CD4-positive, alpha-beta T cell (primary cell): Measurements from ENCODE around the gene PDE3A. TPM values are rescaled to one million over a fixed set of nuclear protein-coding genes. Genes with fewer than 3 reads are reported as not detected.

ENCODE experiments used
- ATAC-seq: fragments of 200-7000 bp; cut with Tn5 transposase; one replicate; pipeline ENCODE4 v1.10.0; 2022; ENCODE audit warnings: mild to moderate bottlenecking; ENCODE audit not compliant: poor library complexity
- CTCF ChIA-PET: fragments of 350-600 bp; sonication (Branson Sonifier 250); formaldehyde crosslinking; loops from one replicate; lab custom pipeline; 2021; ENCODE audit warnings: antibody characterized with exemption, inconsistent platforms; lab: Charles Lee
- POLR2A ChIA-PET: fragments of 350-600 bp; sonication (Branson Sonifier 250); formaldehyde crosslinking; loops from one replicate; lab custom pipeline; 2021; ENCODE audit warnings: antibody characterized with exemption, inconsistent platforms; lab: Charles Lee
- DNase-seq, 14 experiments: peaks; one replicate each; pipeline ENCODE4 v3.0.0-alpha.2; 2013 to 2020; ENCODE audit warnings: mixed read lengths in 2 of 14
- H3K27ac ChIP-seq, 2 donors: one replicate each; pipeline versions ENCODE4 v1.5.1 to v1.7.0; 2013; ENCODE audit warnings: low read length in 2 of 2, low read depth in 1 of 2, mild to moderate bottlenecking in 1 of 2
- H3K27me3 ChIP-seq, 2 experiments: 1 replicate in 1 of 2; 2 replicates in 1 of 2; pipeline versions ENCODE4 v1.6.1 to v1.7.0; 2013; ENCODE audit warnings: low read length in 2 of 2, control low read depth in 1 of 2, mild to moderate bottlenecking in 1 of 2, moderate library complexity in 1 of 2; ENCODE audit not compliant: insufficient read depth in 2 of 2, control insufficient read depth in 1 of 2
- H3K36me3 ChIP-seq: one replicate; pipeline ENCODE4 v1.6.1; 2013; ENCODE audit warnings: low read length, control low read depth; ENCODE audit not compliant: insufficient read depth
- H3K4me1 ChIP-seq: one replicate; pipeline ENCODE4 v1.6.1; 2013; ENCODE audit warnings: low read length, control low read depth; ENCODE audit not compliant: insufficient read depth
- H3K4me3 ChIP-seq: one replicate; pipeline ENCODE4 v1.5.1; 2013; ENCODE audit warnings: mild to moderate bottlenecking, low read length, moderate library complexity
- H3K9me3 ChIP-seq, 2 experiments: 1 replicate in 1 of 2; 2 replicates in 1 of 2; pipeline versions ENCODE4 v1.6.1 to v1.7.0; 2013; ENCODE audit warnings: low read length in 2 of 2, mild to moderate bottlenecking in 2 of 2, control low read depth in 1 of 2, moderate library complexity in 1 of 2; ENCODE audit not compliant: control insufficient read depth in 1 of 2, insufficient read depth in 1 of 2
- H3K27ac Mint-ChIP-seq: one replicate; pipeline ENCODE4 v1.8.0; 2020; ENCODE audit warnings: mixed read lengths
- H3K27me3 Mint-ChIP-seq: one replicate; pipeline ENCODE4 v1.8.0; 2021; ENCODE audit warnings: mixed read lengths
- H3K36me3 Mint-ChIP-seq: one replicate; pipeline ENCODE4 v1.8.0; 2021; ENCODE audit warnings: low read depth, mixed read lengths
- H3K4me1 Mint-ChIP-seq: one replicate; pipeline ENCODE4 v1.8.0; 2021; ENCODE audit warnings: low read depth, mixed read lengths
- H3K4me3 Mint-ChIP-seq: one replicate; pipeline ENCODE4 v1.8.0; 2020; ENCODE audit warnings: mild to moderate bottlenecking, mixed read lengths
- H3K9me3 Mint-ChIP-seq: one replicate; pipeline ENCODE4 v1.8.0; 2020; ENCODE audit warnings: mixed read lengths
- intact Hi-C, 2 experiments: fragments of 100-400 bp; cut with DNase I in 1 of 2; cut with micrococcal nuclease in 1 of 2; formaldehyde crosslinking; loops; one replicate each; pipeline versions ENCODE4 v1.15.1 to v1.9.0; 2023 to 2025; cut with DNase I, micrococcal nuclease
- total RNA-seq, 174 experiments: library from RNA in 2 of 174; stranded (reverse) in 2 of 174; gene quantifications; one replicate each; pipeline ENCODE4 v1.2.3 and lab custom pipeline; 2021 to 2026
- TF ChIP-seq, protein P1 (sequence below): fragments of 200-600 bp; IDR thresholded peaks from one replicate; pipeline ENCODE4 v1.8.0; 2022; ENCODE audit warnings: antibody characterized with exemption, mild to moderate bottlenecking

The PDE3A gene
- total RNA-seq, 2 experiments from 2014 or later, result not detected

DNA sequence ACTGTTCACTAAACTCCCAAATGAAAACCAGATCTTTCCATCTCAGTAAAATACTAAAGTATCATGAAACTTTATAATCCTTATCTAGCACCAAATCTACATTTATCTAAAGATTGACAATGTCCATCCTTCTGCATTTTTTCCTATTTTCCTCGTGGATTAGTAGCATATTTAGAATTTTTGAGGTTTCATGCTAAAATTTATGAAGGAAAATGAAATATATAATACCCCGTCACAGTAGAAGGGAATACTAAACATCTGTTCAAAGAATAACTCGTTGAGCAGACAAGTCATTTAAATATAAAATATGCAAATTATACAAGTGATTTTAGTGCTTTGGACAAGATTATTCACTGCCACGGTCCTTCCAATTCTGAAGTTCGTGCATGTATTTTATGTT, 204.1 kb downstream of the PDE3A start:
- H3K36me3 Mint-ChIP-seq, result no peaks in the 10 kb centered on the region
- no peaks in the 10 kb centered on the region for H3K9me3 Mint-ChIP-seq
- H3K27me3 Mint-ChIP-seq, result no peaks in the 10 kb centered on the region
- TF ChIP-seq, protein P1, sequence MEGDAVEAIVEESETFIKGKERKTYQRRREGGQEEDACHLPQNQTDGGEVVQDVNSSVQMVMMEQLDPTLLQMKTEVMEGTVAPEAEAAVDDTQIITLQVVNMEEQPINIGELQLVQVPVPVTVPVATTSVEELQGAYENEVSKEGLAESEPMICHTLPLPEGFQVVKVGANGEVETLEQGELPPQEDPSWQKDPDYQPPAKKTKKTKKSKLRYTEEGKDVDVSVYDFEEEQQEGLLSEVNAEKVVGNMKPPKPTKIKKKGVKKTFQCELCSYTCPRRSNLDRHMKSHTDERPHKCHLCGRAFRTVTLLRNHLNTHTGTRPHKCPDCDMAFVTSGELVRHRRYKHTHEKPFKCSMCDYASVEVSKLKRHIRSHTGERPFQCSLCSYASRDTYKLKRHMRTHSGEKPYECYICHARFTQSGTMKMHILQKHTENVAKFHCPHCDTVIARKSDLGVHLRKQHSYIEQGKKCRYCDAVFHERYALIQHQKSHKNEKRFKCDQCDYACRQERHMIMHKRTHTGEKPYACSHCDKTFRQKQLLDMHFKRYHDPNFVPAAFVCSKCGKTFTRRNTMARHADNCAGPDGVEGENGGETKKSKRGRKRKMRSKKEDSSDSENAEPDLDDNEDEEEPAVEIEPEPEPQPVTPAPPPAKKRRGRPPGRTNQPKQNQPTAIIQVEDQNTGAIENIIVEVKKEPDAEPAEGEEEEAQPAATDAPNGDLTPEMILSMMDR, result no peak
- DNase-seq, result no peak
- Histone ChIP-seq H3K4me3 (no peak overlapping the region), H3K27me3 (no peaks in the 10 kb centered on the region), H3K4me1 (no peaks in the 10 kb centered on the region), H3K9me3 (no peaks in the 10 kb centered on the region), H3K36me3 (no peaks in the 10 kb centered on the region), H3K27ac (no peak overlapping the region)
- intact Hi-C loops, result no loop called here
- POLR2A ChIA-PET, result no interaction called here
- no peak overlapping the region for H3K4me3 Mint-ChIP-seq
- CTCF ChIA-PET, result no interaction called here
- no peak overlapping the region for H3K27ac Mint-ChIP-seq
- no peak for ATAC-seq
- no peaks in the 10 kb centered on the region for H3K4me1 Mint-ChIP-seq

DNA sequence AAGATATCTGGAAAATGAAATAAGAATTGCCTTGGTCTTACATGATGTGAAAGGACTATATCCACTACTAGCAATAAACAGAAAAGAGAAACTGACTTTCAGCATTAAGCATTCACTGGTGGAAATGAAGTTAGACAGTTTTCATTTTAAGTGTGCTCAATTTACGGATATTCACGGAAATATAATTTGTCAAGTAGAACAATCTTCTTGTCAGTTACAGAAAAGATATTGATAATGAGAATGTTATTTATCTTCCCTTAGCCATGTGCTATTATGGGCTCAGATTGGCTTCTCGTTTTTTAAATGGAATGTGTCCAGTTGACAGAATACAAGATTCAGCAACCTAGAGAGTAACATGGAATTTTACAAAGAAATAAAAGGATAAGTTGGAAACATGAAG, 208.2 kb downstream of the PDE3A start:
- ChIA-PET POLR2A (no interaction called here), CTCF (no interaction called here)
- Mint-ChIP-seq H3K9me3 (no peaks in the 10 kb centered on the region), H3K36me3 (no peaks in the 10 kb centered on the region), H3K4me3 (no peak overlapping the region), H3K27me3 (no peaks in the 10 kb centered on the region), H3K27ac (no peak overlapping the region), H3K4me1 (no peaks in the 10 kb centered on the region)
- Histone ChIP-seq H3K27ac (no peak overlapping the region), H3K4me3 (no peak overlapping the region), H3K27me3 (no peaks in the 10 kb centered on the region), H3K4me1 (no peaks in the 10 kb centered on the region), H3K36me3 (no peaks in the 10 kb centered on the region), H3K9me3 (peaks cover 0 to 2% of the 10 kb centered on the region in 2 experiments)
- DNase-seq (no peak), ATAC-seq (no peak)
- intact Hi-C loops, result no loop called here
- TF ChIP-seq, protein P1, result no peak

DNA sequence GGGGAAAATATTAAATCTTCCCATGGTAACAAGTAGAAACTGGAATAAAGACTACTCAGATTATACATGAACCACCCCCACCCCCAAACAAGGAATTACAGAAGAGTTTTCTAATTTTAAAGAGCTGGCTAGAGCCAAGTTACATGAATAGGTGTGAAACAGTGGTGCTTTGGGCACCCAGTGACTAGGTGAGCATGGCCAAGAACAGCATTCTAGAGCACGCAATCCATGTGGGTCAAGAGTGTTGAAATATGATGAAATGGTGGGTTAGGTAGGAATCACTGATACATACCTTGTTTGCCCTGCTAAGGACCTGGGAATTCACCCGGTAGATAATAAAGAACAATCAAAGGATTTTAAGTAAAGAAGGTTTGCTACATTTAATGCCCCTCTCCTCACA, 208.7 kb downstream of the PDE3A start:
- Mint-ChIP-seq H3K4me1 (no peaks in the 10 kb centered on the region), H3K9me3 (no peaks in the 10 kb centered on the region), H3K36me3 (no peaks in the 10 kb centered on the region), H3K27me3 (no peaks in the 10 kb centered on the region), H3K27ac (no peak overlapping the region), H3K4me3 (no peak overlapping the region)
- no peaks in the 10 kb centered on the region for H3K27me3 ChIP-seq
- peaks cover 0 to 4% of the 10 kb centered on the region in 2 experiments for H3K9me3 ChIP-seq
- intact Hi-C loops, result no loop called here
- TF ChIP-seq, protein P1, result no peak
- no peaks in the 10 kb centered on the region for H3K4me1 ChIP-seq
- H3K27ac ChIP-seq, result no peak overlapping the region
- CTCF ChIA-PET, result interaction anchor here (0.6 kb wide), 1 partner anchor 10 kb away, joined by 4 read pairs; no protein-coding TSS in a partner anchor
- no peak overlapping the region for H3K4me3 ChIP-seq
- POLR2A ChIA-PET, result no interaction called here
- H3K36me3 ChIP-seq, result no peaks in the 10 kb centered on the region
- DNase-seq (no peak), ATAC-seq (no peak)
